Measurements from ENCODE around the gene CISTR. TPM values are rescaled to one million over a fixed set of nuclear protein-coding genes. Genes with fewer than 3 reads are reported as not detected.

The CISTR gene
- polyA plus RNA-seq, 1 experiment, result not detected

GRCh38 chr12:53737951-53738405 is 13.8 kb downstream of the CISTR start:
- ChIA-PET CTCF (interaction anchor here (2.0 to 17.3 kb wide), 2 partner anchors 7 to 36 kb away, joined by 13 to 439 read pairs; no protein-coding TSS in a partner anchor), POLR2A (no interaction called here)
- no peaks in the 10 kb centered on the region for H3K9me3 ChIP-seq (ENCODE audit: control insufficient read depth, insufficient read depth, low read length)
- no peak overlapping the region for H3K4me3 ChIP-seq (ENCODE audit: low read depth, low read length)
- no peak for TF ChIP-seq CTCF (IDR thresholded peaks at IDR 0.05; ENCODE audit: low read depth, low read length)
- DNase-seq (ENCODE audit: low read depth, low spot score), result no peak
- H3K27me3 ChIP-seq (ENCODE audit: control insufficient read depth, insufficient read depth, low read length), result peaks cover 70% of the 10 kb centered on the region
- no peak overlapping the region for H3K27ac ChIP-seq (ENCODE audit: low read depth, low read length)

DNA sequence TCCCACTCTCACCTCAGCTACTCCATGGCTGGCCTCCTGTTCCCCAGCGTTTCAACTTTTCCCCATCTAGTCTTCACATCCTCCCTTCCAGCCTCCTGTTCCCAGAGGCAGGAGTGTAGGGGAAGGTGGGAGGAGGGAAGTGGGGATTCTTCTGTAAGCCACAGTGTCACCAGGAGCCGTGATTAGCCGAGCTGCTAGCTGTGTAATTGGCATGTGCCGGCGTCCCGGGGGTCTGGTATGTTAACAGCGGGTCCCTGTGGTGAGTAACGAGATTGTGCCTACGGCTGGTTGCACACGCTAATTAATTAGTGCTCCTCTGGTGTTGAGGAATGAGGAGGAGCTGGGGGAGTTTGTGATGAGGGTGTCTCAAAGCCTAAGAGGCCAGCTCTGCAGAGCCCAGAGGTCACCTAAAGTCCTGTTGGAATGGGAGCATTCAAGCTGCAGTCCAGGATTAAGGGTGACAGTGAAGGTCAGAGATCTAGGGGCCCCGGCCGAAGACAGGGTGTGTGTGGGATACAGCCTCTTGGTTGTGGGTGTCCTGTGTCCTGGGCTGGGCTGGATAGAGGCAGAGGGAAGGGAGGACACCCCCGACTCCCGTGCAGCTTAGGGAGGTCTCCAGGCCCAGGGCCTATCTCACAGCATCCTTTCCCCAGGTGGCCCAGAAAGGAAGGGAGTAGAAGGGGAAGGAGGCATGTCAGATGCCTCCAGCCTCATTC is 14.5 kb downstream of the CISTR start:
- H3K27me3 ChIP-seq (ENCODE audit: control insufficient read depth, insufficient read depth, low read length), result peaks cover 64% of the 10 kb centered on the region
- no peaks in the 10 kb centered on the region for H3K9me3 ChIP-seq (ENCODE audit: control insufficient read depth, insufficient read depth, low read length)
- no peak overlapping the region for H3K27ac ChIP-seq (ENCODE audit: low read depth, low read length)
- no peak for DNase-seq (ENCODE audit: low read depth, low spot score)
- POLR2A ChIA-PET, result no interaction called here
- H3K4me3 ChIP-seq (ENCODE audit: low read depth, low read length), result no peak overlapping the region
- TF ChIP-seq CTCF (IDR thresholded peaks at IDR 0.05; ENCODE audit: low read depth, low read length), result no peak
- CTCF ChIA-PET, result interaction anchor here (2.0 to 17.3 kb wide), 2 partner anchors 8 to 35 kb away, joined by 13 to 439 read pairs; no protein-coding TSS in a partner anchor

- Histone ChIP-seq H3K27ac (ENCODE audit: low read depth, low read length) (no peak overlapping the region), H3K4me3 (ENCODE audit: low read depth, low read length) (no peak overlapping the region), H3K9me3 (ENCODE audit: control insufficient read depth, insufficient read depth, low read length) (no peaks in the 10 kb centered on the region), H3K27me3 (ENCODE audit: control insufficient read depth, insufficient read depth, low read length) (peaks cover 60% of the 10 kb centered on the region)
- no peak for TF ChIP-seq CTCF (IDR thresholded peaks at IDR 0.05; ENCODE audit: low read depth, low read length)
- ChIA-PET CTCF (interaction anchor here (2.0 to 17.3 kb wide), 3 partner anchors 8 to 34 kb away, joined by 13 to 439 read pairs (median 17); no protein-coding TSS in a partner anchor), POLR2A (no interaction called here)
- no peak for DNase-seq (ENCODE audit: low read depth, low spot score)
Observed at GRCh38 chr12:53736592-53736991, 15.2 kb downstream of the CISTR start.

DNA sequence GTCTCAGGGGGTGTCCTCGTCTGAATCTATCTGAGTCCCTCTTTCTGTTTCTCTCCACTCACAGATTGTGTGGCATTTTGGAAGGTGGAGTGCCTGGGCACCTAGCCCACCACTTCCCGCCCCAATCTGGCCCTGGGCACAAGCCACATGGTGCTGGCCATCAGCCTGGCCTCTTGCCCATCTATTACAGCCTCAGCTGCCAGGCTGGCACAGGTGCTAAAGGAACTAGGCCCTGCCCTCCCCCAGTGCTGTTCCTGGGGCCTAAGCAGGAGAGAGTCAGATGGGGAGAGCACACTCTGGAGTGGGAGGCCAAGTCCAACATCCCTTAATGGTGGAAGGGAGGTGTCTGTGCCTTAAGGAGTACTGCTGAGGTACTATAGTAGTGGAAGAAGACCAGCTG is 16.2 kb downstream of the CISTR start:
- Histone ChIP-seq H3K4me3 (ENCODE audit: low read depth, low read length) (no peak overlapping the region), H3K27ac (ENCODE audit: low read depth, low read length) (no peak overlapping the region), H3K27me3 (ENCODE audit: control insufficient read depth, insufficient read depth, low read length) (peaks cover 57% of the 10 kb centered on the region), H3K9me3 (ENCODE audit: control insufficient read depth, insufficient read depth, low read length) (no peaks in the 10 kb centered on the region)
- no peak for DNase-seq (ENCODE audit: low read depth, low spot score)
- CTCF ChIA-PET, result interaction anchor here (0.6 to 17.3 kb wide), 5 partner anchors 10 to 978 kb away, joined by 3 to 439 read pairs (median 4); no protein-coding TSS in a partner anchor
- no peak for TF ChIP-seq CTCF (IDR thresholded peaks at IDR 0.05; ENCODE audit: low read depth, low read length)
- POLR2A ChIA-PET, result no interaction called here

GRCh38 chr12:53734425-53734824 is 17.4 kb downstream of the CISTR start:
- POLR2A ChIA-PET, result no interaction called here
- no peak for DNase-seq (ENCODE audit: low read depth, low spot score)

More at GRCh38 chr12:53734425-53734824, 17.4 kb downstream of the CISTR start:
- CTCF ChIA-PET, result interaction anchor here (0.6 to 17.3 kb wide), 5 partner anchors 11 to 480 kb away, joined by 3 to 439 read pairs (median 3); no protein-coding TSS in a partner anchor
- H3K27ac ChIP-seq (ENCODE audit: low read depth, low read length), result no peak overlapping the region
- no peaks in the 10 kb centered on the region for H3K9me3 ChIP-seq (ENCODE audit: control insufficient read depth, insufficient read depth, low read length)
- H3K27me3 ChIP-seq (ENCODE audit: control insufficient read depth, insufficient read depth, low read length), result peaks cover 46% of the 10 kb centered on the region
- H3K4me3 ChIP-seq (ENCODE audit: low read depth, low read length), result no peak overlapping the region
- no peak for TF ChIP-seq CTCF (IDR thresholded peaks at IDR 0.05; ENCODE audit: low read depth, low read length)
